Loucy (cell line): Measurements from ENCODE around the gene B3GAT3.

Experiments
- EZH2phosphoT487 ChIP-seq: fragments of 200-600 bp; IDR thresholded peaks from 2 replicates; pipeline ENCODE4 v1.6.1; 2018; ENCODE audit warnings: antibody characterized with exemption, mild to moderate bottlenecking, moderate library complexity, borderline replicate concordance
- TF ChIP-seq, protein P1 (sequence below): fragments of 200-600 bp; sonication (generic); conservative IDR thresholded peaks from 2 replicates; pipeline ENCODE4 v1.5.1; 2014; ENCODE audit warnings: mild to moderate bottlenecking, antibody characterized with exemption, low read length

DNA sequence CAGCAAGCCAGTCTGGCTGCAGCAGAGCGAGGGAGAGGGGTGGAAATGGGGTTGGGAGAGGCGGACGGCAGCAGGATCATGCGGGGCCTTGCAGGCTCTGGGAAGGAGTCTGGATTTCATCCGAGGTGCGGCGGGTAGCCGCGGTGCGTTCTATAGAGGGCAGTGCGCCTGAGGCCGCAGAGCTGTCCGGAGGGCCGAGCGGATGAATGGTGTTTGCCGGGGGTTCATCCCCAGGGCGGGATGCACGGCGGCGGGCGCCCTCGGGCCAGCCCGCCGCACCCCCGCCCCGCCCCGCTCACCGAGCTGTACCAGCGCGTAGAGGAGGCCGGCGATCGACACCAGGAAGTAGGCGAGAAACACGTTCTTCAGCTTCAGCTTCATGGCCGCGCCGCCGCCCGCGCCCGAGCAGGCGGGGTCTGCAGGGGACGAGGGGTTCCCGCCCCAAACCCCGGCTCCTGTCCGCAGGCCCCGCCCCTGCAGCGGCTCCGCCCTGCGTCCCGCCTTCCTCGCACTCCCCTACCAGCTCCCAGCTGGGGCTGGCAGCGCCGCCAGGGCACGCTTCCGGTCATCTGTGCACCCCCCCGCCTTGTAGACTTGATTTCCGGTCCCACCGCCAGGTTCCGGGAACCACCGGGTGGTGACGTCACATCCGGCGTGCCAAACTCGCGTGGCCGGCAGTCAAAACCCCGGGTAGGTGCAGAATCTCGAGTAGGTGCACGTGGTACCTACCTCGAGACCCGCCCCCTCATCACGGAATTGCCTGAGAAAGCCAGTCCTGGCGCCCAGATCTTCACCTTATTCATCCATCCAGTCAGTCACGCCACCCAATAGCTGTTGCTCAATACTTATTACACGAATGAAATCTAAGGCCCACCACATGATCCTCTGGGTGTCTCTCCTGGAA lies at the start of gene B3GAT3:
- TF ChIP-seq, protein P1, sequence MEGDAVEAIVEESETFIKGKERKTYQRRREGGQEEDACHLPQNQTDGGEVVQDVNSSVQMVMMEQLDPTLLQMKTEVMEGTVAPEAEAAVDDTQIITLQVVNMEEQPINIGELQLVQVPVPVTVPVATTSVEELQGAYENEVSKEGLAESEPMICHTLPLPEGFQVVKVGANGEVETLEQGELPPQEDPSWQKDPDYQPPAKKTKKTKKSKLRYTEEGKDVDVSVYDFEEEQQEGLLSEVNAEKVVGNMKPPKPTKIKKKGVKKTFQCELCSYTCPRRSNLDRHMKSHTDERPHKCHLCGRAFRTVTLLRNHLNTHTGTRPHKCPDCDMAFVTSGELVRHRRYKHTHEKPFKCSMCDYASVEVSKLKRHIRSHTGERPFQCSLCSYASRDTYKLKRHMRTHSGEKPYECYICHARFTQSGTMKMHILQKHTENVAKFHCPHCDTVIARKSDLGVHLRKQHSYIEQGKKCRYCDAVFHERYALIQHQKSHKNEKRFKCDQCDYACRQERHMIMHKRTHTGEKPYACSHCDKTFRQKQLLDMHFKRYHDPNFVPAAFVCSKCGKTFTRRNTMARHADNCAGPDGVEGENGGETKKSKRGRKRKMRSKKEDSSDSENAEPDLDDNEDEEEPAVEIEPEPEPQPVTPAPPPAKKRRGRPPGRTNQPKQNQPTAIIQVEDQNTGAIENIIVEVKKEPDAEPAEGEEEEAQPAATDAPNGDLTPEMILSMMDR: no peak
- TF ChIP-seq EZH2phosphoT487: no peak
